IPS-11a (cell line): ENCODE data around the gene CXCL16.
A peak's percentile ranks its signal among the peaks of the same experiment; 100 is the strongest.

Experiments
- H3K4me3 ChIP-seq: one replicate; pipeline ENCODE4 v1.5.1; 2013; ENCODE audit warnings: low read depth, low read length, control low read depth

Gene CXCL16

DNA sequence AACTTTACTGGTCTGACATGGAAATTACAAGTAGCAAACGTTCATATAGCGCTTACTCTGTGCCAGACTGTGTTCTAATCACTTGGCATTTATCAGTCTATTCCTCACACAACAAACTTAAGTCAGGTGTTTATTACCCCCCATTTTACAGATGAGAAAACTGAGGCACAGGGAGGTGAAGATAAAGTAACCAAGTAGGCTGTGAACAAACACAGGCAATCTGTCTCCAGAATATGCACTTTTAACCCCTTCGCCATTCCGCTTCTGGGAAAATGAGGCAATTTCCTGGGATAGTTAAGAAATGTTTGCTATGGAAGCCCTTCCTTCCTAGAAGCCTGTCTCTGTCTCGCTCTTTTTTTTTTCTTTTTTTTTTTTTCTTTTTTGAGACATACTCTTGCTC, 12.2 kb upstream of the CXCL16 start:
- no peak overlapping the region for H3K4me3 ChIP-seq

DNA sequence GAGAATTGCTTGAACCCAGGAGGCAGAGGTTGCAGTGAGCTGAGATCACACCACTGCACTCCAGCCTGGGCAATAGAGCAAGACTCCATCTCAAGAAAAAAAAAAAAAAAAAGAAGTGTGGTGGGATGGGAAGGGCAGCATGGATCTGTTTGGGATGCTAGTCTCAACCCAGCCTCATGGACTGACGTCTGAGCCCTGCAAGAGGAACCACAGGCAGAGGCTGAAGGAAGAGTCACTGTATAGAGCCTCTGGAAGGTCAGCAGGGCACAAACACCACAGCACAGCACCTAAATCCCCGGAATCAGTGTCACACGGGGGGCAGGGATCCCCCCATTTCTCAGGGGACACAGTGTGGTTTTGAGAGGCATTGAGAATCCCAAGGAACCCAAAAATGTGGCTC, 10.9 kb upstream of the CXCL16 start:
- no peak overlapping the region for H3K4me3 ChIP-seq

- no peak overlapping the region for H3K4me3 ChIP-seq
Measured at GRCh38 chr17:4748686-4749085, 9.0 kb upstream of the CXCL16 start.

GRCh38 chr17:4747847-4748246, 8.1 kb upstream of the CXCL16 start:
- H3K4me3 ChIP-seq, result no peak overlapping the region

DNA sequence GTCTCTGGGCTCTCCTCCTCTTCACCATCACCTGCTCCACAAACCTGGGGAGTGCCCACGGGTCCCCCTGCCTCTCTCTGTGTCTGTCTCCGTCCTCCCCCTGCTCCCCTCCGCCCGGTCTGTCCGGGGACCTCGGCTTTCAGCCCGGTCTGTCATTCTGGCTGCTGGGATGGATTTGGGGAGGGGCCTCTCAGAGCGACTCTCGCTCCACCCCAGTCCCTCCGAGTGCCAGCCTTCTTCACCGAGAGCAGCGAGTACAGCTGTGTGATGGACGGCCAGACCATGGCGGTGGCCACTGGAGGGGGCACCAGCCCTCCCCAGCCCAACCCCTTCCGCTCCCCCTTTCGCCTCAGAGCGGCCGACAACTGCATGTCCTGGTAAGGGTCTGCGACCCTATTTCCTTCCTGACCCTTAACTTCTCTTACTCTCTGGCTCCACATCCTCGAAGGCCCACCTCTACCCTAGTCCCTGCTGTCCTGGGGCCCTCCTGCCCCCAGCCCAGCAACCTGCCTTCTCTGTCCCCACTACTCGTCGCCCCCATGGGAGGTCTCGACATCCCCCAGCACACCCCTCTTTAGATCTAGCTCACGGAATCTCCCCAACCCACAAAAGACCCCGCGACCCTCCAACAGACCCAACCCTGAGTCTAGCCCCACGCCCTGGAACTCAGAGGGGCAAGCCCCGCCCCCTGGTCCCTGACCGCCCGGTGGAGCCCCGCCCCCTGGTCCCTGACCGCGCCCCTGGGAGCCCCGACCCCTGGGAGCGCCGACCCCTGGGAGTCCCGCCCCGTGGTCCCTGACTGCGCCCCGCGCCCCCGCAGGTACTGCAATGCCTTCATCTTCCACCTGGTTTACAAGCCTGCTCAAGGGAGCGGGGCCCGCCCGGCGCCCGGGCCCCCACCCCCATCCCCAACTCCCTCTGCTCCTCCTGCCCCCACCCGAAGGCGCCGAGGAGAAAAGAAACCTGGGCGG, 5.6 kb upstream of the CXCL16 start:
- peak overlapping the region; percentile 40 for H3K4me3 ChIP-seq

GRCh38 chr17:4743898-4744297, 4.2 kb upstream of the CXCL16 start:
- no peak overlapping the region for H3K4me3 ChIP-seq

- no peak overlapping the region for H3K4me3 ChIP-seq
Measured at GRCh38 chr17:4743216-4743615, 3.5 kb upstream of the CXCL16 start.

GRCh38 chr17:4742629-4743028, 2.9 kb upstream of the CXCL16 start:
- no peak overlapping the region for H3K4me3 ChIP-seq

DNA sequence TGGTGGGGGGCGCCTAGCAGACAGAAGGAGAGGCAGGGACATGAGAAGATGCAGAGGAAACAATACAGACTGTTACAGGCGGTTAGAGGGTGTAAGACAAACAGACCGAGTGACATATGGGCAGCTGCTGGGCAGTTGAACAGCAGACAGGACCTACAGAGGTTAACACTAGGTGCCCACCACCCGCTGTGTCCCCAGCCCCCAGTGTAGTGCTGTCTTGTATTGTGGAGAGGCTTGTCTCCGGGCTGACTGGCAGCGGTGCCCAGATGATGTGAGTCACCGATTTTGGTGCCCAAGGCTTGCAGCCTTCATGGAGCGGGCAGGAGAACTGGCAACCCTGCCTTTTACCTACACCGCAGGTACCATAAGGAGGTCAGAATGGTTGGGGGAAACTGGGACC, 2.4 kb upstream of the CXCL16 start:
- H3K4me3 ChIP-seq, result no peak overlapping the region

GRCh38 chr17:4741544-4741943, 1.8 kb upstream of the CXCL16 start:
- H3K4me3 ChIP-seq, result no peak overlapping the region

GRCh38 chr17:4740584-4740983, 856 bp upstream of the CXCL16 start:
- no peak overlapping the region for H3K4me3 ChIP-seq

DNA sequence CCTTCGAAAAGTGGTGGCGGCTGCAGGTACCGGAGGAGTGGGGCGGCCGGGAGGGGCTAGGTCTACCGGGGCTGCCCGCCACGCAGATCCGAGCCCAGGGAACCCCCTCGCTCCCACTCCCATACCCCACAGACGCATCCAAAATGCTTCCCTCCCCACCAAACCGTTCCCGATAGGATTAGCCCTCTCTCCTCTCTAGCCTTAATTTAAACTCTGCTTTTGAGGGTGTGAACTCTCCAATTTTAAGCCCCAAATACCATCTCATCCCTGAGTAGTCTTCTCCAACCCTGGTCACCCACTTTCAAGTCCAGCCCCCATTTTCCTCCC, 260 bp upstream of the CXCL16 start:
- H3K4me3 ChIP-seq, result peak overlapping the region; percentile 53

DNA sequence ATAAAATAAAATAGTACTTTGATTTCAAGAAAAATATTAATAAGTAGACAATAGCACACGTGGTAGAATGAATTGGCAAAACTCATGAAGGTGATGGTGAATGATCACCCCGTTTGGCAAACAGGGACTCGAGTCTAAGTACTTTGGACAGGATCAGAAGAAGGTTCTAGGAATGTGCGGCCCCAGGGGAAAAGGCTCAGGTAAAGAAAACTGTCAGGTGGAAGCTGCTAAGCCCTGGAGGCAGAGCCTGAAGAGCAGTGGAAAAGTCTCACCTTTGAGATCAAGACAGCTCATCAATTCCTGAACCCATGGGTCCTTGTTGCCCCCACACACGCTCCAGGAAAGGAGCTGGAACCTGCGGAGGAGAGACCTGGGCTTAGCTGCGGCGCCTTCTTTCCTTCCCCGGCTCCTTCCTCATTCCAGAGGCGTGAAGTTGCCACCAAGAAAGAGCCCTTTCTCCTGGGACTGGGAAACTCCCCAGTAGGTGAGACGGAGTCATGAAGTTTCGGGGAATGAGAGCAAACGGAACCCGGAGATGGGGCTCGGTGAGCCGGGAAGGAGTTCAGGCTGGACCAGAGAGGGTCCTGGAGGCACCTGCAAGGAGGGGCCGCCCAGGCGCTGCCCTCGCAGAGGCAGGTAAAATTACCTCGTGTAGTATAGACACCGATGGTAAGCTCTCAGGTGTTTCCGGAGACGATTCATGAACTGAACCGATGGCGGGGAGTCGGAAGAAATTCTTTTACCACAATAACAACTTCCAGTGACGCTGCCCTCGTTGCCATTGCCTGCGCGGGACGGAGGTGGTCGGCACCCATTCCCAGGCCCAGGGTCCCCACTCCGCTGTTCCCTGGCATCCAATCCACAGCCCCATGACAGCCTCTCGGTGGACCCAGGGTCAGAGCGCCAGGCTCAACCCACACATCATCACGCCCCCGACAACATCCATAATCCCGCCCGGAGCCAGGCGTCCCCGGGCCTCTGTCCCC, 1.3 kb downstream of the CXCL16 start:
- peak overlapping the region; percentile 53 for H3K4me3 ChIP-seq

DNA sequence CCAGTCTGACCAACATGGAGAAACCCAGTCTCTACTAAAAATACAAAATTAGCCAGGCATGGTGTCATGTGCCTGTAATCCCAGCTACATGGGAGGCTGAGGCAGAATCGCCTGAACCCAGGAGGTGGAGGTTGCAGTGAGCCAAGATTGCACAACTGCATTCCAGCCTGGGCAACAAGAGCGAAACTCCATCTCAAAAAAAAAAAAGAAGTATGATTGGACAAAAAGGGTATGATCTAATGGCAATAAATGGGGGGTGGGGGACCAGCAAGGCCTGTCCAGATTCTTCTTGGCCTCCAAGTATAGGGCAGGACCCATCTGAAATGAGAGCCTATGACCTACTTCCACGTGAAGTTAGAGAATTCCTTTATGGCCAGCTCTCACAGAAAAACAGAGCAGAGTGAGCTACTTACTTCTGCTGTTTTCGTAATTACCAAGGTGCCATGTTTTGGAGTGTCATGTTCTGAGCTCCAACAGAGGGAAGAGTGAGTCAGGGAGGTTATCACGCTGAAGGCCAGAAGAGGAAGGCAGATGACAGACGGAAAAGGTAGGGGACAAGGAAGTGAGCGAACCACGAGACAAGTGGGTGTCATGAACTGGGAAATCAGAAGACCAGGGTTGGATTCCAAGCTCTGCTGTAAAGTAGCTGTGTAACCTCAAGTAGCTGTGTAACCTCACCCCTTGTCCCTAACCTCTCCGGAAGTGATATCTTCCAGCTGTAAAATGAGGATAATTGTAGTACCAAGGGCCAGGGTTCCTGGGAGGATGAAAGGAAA, 3.7 kb downstream of the CXCL16 start:
- H3K4me3 ChIP-seq, result no peak overlapping the region

- H3K4me3 ChIP-seq, result no peak overlapping the region
Measured at GRCh38 chr17:4734857-4735475, 4.8 kb downstream of the CXCL16 start.

- no peak overlapping the region for H3K4me3 ChIP-seq
Measured at GRCh38 chr17:4733073-4733531, 6.6 kb downstream of the CXCL16 start.

DNA sequence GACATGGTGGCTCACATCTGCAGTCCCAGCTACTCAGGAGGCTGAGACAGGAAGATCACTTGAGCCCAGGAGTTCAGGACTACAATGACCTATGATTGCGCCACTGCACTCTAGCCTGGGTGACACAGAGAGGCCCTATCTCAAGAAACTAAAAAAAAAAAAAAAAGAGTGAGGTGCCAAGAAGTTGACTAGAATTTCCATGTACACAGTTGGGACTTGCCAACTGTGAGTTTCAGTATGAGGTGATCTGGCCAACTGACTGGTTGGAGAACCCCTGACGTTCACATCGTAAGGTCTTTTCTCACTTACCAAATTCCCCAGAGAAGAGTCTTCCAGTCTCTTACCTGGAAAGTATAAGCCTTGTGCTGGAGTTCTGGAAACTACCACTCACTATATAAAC, 11.6 kb downstream of the CXCL16 start:
- H3K4me3 ChIP-seq, result no peak overlapping the region

- H3K4me3 ChIP-seq, result no peak overlapping the region
Measured at GRCh38 chr17:4725646-4726310, 13.9 kb downstream of the CXCL16 start.

DNA sequence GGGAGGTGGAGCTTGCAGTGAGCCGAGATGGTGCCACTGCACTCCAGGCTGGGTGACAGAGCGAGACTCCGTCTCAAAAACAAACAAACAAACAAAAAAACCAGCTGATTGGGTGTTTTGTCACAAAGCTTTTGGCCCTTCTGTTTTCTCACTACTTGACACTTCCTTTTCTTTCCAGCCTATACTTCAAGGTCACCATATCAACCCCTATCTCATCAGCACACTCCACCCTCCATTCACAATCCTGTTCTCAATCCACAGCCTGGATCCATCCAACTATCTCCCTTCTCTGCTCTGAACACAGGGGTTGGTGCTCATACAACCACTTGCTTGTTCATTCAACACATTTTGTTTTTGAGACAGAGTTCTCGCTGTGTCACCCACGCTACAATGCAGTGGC, 15.1 kb downstream of the CXCL16 start:
- H3K4me3 ChIP-seq, result no peak overlapping the region

- H3K4me3 ChIP-seq, result no peak overlapping the region
Measured at GRCh38 chr17:4722678-4723240, 17.0 kb downstream of the CXCL16 start.
